GM06990 (cell line): ENCODE data around the gene RAPGEF5.

Source experiments
- DNase-seq: peaks from one replicate; pipeline ENCODE4 v3.0.0-alpha.2; 2011; ENCODE audit not compliant: insufficient read length; ENCODE audit errors: extremely low read depth
- H3K27me3 ChIP-seq: replicated peaks from 2 replicates; pipeline ENCODE4 v1.6.0; 2011; ENCODE audit warnings: low read length; ENCODE audit not compliant: control insufficient read depth, insufficient read depth
- H3K36me3 ChIP-seq: 2 replicates; pipeline ENCODE4 v1.5.1; 2011; ENCODE audit warnings: low read length; ENCODE audit not compliant: control insufficient read depth, insufficient read depth
- H3K4me3 ChIP-seq: replicated peaks from 2 replicates; pipeline ENCODE4 v1.5.1; 2011; ENCODE audit warnings: low read depth, mild to moderate bottlenecking, control low read depth, low read length
- TF ChIP-seq, protein P1 (sequence below): IDR thresholded peaks from 2 replicates; pipeline ENCODE4 v1.5.1; 2011; ENCODE audit warnings: low read length, control low read depth, mild to moderate bottlenecking, inconsistent platforms; ENCODE audit not compliant: insufficient read depth, poor library complexity, severe bottlenecking

The RAPGEF5 gene

GRCh38 chr7:22187691-22188348 is 169.1 kb downstream of the RAPGEF5 start:
- Histone ChIP-seq H3K4me3 (no peak overlapping the region), H3K36me3 (no peaks in the 10 kb centered on the region; the same call in none of the 2 replicates), H3K27me3 (no peaks in the 10 kb centered on the region)
- TF ChIP-seq, protein P1, sequence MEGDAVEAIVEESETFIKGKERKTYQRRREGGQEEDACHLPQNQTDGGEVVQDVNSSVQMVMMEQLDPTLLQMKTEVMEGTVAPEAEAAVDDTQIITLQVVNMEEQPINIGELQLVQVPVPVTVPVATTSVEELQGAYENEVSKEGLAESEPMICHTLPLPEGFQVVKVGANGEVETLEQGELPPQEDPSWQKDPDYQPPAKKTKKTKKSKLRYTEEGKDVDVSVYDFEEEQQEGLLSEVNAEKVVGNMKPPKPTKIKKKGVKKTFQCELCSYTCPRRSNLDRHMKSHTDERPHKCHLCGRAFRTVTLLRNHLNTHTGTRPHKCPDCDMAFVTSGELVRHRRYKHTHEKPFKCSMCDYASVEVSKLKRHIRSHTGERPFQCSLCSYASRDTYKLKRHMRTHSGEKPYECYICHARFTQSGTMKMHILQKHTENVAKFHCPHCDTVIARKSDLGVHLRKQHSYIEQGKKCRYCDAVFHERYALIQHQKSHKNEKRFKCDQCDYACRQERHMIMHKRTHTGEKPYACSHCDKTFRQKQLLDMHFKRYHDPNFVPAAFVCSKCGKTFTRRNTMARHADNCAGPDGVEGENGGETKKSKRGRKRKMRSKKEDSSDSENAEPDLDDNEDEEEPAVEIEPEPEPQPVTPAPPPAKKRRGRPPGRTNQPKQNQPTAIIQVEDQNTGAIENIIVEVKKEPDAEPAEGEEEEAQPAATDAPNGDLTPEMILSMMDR, result no peak
- no peak for DNase-seq

GRCh38 chr7:22185559-22185958 is 171.4 kb downstream of the RAPGEF5 start:
- DNase-seq, result no peak
- TF ChIP-seq, protein P1, result no peak
- Histone ChIP-seq H3K27me3 (no peaks in the 10 kb centered on the region), H3K36me3 (no peaks in the 10 kb centered on the region), H3K4me3 (no peak overlapping the region)

DNA sequence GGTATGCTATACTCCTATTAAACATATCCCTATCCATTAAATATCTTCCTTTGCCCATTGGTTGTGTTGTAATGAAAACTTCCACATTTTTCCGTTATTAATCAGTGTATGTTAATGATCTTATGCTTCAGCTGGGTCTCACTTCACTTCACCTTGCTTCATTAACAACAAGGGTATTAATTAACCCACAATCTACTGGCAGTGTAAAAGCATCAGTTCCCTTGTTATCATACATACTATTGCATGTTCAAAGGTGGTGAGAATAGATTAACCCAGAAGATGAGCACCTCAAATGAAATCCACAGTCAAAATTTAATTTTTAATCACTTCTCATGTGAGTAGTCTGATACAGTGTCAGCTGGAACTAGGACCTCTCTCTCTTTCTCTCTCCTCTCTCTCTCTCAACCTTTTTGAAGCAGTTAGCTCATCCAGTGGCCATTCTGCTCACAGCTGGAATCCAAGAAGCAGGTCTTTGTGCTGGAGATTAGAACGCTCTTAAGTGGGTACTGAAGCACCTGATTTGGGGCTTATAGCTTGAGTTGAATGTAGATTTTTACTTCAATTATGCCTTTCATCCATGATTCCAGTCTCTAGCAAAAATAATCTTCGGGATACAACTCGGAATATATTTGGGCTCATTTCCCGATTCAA is 172.3 kb downstream of the RAPGEF5 start:
- H3K4me3 ChIP-seq, result no peak overlapping the region
- TF ChIP-seq, protein P1, result no peak
- H3K36me3 ChIP-seq, result no peaks in the 10 kb centered on the region
- no peaks in the 10 kb centered on the region for H3K27me3 ChIP-seq
- no peak for DNase-seq

GRCh38 chr7:22183522-22184280 is 173.3 kb downstream of the RAPGEF5 start:
- TF ChIP-seq, protein P1, result no peak
- no peaks in the 10 kb centered on the region for H3K27me3 ChIP-seq
- no peak for DNase-seq
- H3K4me3 ChIP-seq, result no peak overlapping the region
- H3K36me3 ChIP-seq, result no peaks in the 10 kb centered on the region

GRCh38 chr7:22182149-22182548 is 174.8 kb downstream of the RAPGEF5 start:
- H3K27me3 ChIP-seq, result no peaks in the 10 kb centered on the region
- TF ChIP-seq, protein P1, result no peak
- no peaks in the 10 kb centered on the region for H3K36me3 ChIP-seq
- DNase-seq, result no peak
- H3K4me3 ChIP-seq, result no peak overlapping the region
